ENCODE results near the gene PSMD4. TPM values are rescaled to one million over a fixed set of nuclear protein-coding genes. Genes with fewer than 3 reads are reported as not detected.

The PSMD4 gene
- total RNA-seq, 1 experiment from 2014 or later, result 207 TPM

DNA sequence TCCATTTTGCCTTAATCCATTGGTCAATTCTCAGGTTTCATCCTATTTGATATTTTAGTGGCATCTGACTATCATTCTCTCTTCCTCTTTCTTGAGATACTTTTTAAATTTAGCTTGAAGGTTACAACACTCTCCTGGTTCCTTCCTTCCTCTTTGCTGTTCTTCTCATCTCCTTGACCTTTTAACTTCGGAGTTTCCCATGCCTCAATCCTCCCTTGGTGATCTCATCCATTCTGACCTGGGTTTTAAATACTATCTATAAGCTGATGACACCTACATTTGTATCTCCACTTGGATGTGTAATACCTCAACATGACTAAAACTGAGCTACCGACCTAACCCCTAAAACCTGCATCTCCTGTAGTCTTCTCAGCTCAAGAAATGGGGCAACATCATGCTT, 22.7 kb downstream of the PSMD4 start:
- no peaks in the 10 kb centered on the region for H3K27me3 ChIP-seq (ENCODE audit: insufficient read depth, low read length)
- H3K4me1 ChIP-seq (ENCODE audit: insufficient read depth, low read length), result no peaks in the 10 kb centered on the region
- Mint-ChIP-seq H3K27me3 (ENCODE audit: low read depth) (peaks cover 9% of the 10 kb centered on the region), H3K4me1 (0 out of 4 replicates have a peak, but pooled peaks cover 0 to 2% of the 10 kb centered on the region in 2 experiments), H3K4me3 (no peak overlapping the region), H3K36me3 (ENCODE audit: insufficient read depth in 1 of 3, low read depth in 3 of 3) (peaks cover 2 to 6% (median 4%) of the 10 kb centered on the region in 3 experiments; a peak in 5 of 7 replicates), H3K27ac (no peak overlapping the region), H3K9me3 (no peaks in the 10 kb centered on the region)
- no peaks in the 10 kb centered on the region for H3K79me1 ChIP-seq (ENCODE audit: insufficient read depth, low read depth, low read length, poor library complexity, severe bottlenecking)
- no peak overlapping the region for H3K4ac ChIP-seq (ENCODE audit: low read depth, low read length)
- TF ChIP-seq, protein P1, sequence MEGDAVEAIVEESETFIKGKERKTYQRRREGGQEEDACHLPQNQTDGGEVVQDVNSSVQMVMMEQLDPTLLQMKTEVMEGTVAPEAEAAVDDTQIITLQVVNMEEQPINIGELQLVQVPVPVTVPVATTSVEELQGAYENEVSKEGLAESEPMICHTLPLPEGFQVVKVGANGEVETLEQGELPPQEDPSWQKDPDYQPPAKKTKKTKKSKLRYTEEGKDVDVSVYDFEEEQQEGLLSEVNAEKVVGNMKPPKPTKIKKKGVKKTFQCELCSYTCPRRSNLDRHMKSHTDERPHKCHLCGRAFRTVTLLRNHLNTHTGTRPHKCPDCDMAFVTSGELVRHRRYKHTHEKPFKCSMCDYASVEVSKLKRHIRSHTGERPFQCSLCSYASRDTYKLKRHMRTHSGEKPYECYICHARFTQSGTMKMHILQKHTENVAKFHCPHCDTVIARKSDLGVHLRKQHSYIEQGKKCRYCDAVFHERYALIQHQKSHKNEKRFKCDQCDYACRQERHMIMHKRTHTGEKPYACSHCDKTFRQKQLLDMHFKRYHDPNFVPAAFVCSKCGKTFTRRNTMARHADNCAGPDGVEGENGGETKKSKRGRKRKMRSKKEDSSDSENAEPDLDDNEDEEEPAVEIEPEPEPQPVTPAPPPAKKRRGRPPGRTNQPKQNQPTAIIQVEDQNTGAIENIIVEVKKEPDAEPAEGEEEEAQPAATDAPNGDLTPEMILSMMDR (conservative IDR thresholded peaks at IDR 0.05), result no peak
- H4K5ac ChIP-seq (ENCODE audit: insufficient read length, low read depth, low read length), result no peak overlapping the region
- H3K9ac ChIP-seq (ENCODE audit: extremely low read depth, insufficient read length, low read length), result no peak overlapping the region
- no peak overlapping the region for H2BK5ac ChIP-seq (ENCODE audit: insufficient read length, low read length)
- no peak overlapping the region for H2BK20ac ChIP-seq (ENCODE audit: low read depth, low read length, poor library complexity, severe bottlenecking)
- H4K20me1 ChIP-seq (ENCODE audit: control insufficient read depth, insufficient read depth, insufficient read length), result no peaks in the 10 kb centered on the region
- no peaks in the 10 kb centered on the region for H3K9me3 ChIP-seq (ENCODE audit: control insufficient read depth, low read depth, low read length)
- no peak overlapping the region for H2AK5ac ChIP-seq (ENCODE audit: insufficient read length, low read length)
- no peak overlapping the region for H2BK120ac ChIP-seq (ENCODE audit: low read depth, low read length, poor library complexity, severe bottlenecking)
- H3K4me2 ChIP-seq (ENCODE audit: insufficient read depth, insufficient read length, low read length), result no peak overlapping the region
- no peak overlapping the region for H2BK15ac ChIP-seq (ENCODE audit: low read depth, low read length)
- H3K23me2 ChIP-seq (ENCODE audit: insufficient read length, low read depth, low read length, poor library complexity, severe bottlenecking), result no peaks in the 10 kb centered on the region
- no peak overlapping the region for H3K18ac ChIP-seq (ENCODE audit: insufficient read length, low read depth, low read length)
- no peak overlapping the region for H3T11ph ChIP-seq (ENCODE audit: low read length)
- H3K79me2 ChIP-seq (ENCODE audit: insufficient read depth, low read length), result no peaks in the 10 kb centered on the region
- H4K8ac ChIP-seq (replicated peaks; ENCODE audit: insufficient read length, low read depth, low read length), result no peak overlapping the region
- H4K91ac ChIP-seq (ENCODE audit: insufficient read length, low read depth, low read length), result no peak overlapping the region
- H3K14ac ChIP-seq (ENCODE audit: insufficient read depth, low read length), result no peak overlapping the region
- no peak overlapping the region for H3K56ac ChIP-seq (ENCODE audit: insufficient read length, low read depth, low read length)
- no peak overlapping the region for H2AFZ ChIP-seq (ENCODE audit: low read length)
- no peak overlapping the region for H3K27ac ChIP-seq (ENCODE audit: insufficient read length, low read depth, low read length)
- H2BK12ac ChIP-seq (ENCODE audit: insufficient read length, low read depth, low read length), result no peak overlapping the region
- no peak for DNase-seq
- WGBS (ENCODE audit: extremely low coverage, insufficient read length, low lambda C conversion rate), result no CpG with 5 or more reads among the region's 2 CpGs
- H3K23ac ChIP-seq (ENCODE audit: insufficient read length, low read depth, low read length), result no peak overlapping the region

All from H9 (cell line).